NCI-H460 (cell line): ENCODE measurements around the gene CNPY1. TPM values are rescaled to one million over a fixed set of nuclear protein-coding genes. Genes with fewer than 3 reads are reported as not detected.

Experiments
- DNase-seq: peaks from one replicate; pipeline ENCODE4 v3.0.0-alpha.2; 2016; ENCODE audit warnings: low read depth; ENCODE audit errors: extremely low read depth
- total RNA-seq: library from RNA; depleted of rRNA; stranded (reverse); fragments of >200 nt; shearing (Covaris generic); gene quantifications from 2 replicates; pipeline ENCODE4 v1.2.3, GENCODE V29; 2014

The CNPY1 gene
- total RNA-seq, 1 experiment from 2014 or later: not detected

DNA sequence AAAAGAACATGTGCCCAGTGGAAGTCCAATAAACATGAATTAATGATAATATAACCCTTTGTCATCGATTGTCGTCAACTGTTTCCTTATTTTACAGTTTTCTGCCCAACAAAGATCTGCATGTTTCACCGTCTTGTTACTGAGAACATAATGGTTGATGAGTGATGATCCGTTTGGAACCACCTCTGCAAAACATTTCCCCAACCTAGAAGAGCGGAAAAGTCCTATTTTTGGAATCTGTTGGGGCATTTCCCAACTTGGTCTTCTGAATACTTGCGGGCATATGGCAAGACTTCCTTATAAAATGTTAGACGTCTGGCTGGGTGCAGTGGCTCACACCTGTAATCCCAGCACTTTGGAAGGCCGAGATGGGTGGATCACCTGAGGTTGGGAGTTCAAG, 32.1 kb downstream of the CNPY1 start:
- DNase-seq: no peak

- no peak for DNase-seq
These were observed 32.6 kb downstream of the CNPY1 start for GRCh38 chr7:155513543-155514285.

- no peak for DNase-seq
These were observed 34.0 kb downstream of the CNPY1 start for GRCh38 chr7:155512246-155512887.

DNA sequence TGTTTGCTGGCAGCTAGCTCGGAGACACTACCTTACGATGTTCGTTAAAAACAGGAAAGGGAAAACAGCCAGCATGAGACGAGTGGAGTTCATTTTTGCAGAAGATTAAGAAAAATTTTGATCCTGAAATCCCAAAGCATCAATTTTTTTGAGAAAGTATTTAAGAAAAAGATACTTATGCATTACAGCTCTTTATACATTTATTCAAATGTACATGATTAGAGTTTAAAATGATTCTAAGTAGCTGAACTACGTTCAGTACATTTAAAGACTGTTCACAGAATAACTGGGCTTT, 34.7 kb downstream of the CNPY1 start:
- DNase-seq: no peak

DNA sequence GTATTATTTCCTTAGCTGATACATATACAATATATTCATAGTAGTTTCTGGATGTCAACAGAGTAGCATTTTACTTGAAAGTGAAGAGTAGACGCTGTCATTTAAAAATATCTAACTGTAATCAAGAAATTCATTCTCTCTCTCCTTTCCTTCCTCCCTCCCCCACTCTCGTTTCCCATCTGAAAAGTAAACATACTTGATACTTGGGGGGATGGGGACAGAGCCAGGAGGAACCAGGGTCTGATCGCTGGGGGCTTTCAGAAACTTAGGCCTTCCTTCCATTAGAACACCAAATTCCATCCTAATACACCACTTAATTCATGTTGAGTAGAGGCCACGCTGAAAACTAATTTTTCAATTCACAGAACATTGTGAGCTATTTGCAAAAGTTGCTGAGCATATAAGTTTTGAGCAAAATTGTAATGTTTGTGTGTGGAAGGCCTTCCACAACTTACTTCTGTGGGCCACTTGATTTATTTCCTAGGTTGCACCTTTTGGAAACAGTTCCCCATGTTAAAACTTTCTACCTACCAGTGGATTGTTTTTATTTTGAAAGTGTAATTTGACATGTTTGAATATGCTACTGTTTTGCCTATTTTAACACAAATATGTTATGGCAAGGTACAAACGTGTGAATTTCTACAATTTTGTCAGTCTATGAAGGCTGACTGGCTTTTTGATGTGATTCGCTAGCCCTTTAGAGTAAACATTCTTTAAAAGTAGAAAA, 35.2 kb downstream of the CNPY1 start:
- DNase-seq: no peak

GRCh38 chr7:155509725-155510551, 36.4 kb downstream of the CNPY1 start:
- no peak for DNase-seq

DNA sequence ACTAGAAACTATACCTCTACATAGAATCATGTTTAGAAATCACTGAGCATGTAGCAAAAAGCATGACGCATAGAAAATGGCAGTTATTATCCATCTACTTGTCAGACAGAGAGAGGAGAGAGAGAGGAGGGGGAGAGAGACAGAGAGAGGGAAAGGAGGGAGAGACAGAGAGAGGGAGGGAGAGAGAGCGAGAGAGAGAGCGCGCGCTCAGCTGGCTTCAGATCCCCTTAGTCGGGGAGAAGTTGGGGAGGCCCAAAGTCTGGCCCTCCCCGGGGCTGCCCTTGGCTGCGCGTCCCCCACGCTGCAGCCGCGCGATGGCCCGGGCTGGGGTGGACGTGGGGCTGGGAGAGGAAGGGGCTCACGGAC, 37.0 kb downstream of the CNPY1 start:
- DNase-seq: no peak

- no peak for DNase-seq
These were observed 37.7 kb downstream of the CNPY1 start for GRCh38 chr7:155508376-155509358.

- no peak for DNase-seq
These were observed 38.8 kb downstream of the CNPY1 start for GRCh38 chr7:155507576-155507975.

DNA sequence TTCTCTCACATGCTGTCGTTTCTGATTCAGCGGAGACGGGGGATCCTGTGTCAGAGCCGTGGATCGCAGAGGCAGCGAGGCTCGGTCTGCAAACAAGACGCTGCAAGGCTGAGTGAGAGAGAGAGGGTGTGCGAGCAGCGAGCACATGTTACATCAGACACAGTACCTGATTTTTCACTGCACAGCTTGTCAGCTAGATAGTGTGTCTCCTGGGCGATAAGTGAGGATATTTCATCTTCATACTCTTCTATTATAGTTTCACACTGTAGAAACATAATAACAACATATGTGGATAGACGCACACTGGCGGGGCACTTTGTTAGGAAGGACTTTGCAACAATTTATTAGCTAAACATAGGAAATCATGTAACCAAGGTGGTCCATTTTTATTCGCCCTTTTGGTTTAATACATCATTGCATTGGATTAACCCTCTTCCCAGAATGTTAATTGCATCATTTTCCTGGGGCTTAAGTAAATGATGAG, 39.5 kb downstream of the CNPY1 start:
- peak; percentile 8 for DNase-seq

GRCh38 chr7:155505422-155505793, 41.0 kb downstream of the CNPY1 start:
- DNase-seq: no peak

- no peak for DNase-seq
These were observed 49.0 kb downstream of the CNPY1 start for GRCh38 chr7:155497149-155497901.

DNA sequence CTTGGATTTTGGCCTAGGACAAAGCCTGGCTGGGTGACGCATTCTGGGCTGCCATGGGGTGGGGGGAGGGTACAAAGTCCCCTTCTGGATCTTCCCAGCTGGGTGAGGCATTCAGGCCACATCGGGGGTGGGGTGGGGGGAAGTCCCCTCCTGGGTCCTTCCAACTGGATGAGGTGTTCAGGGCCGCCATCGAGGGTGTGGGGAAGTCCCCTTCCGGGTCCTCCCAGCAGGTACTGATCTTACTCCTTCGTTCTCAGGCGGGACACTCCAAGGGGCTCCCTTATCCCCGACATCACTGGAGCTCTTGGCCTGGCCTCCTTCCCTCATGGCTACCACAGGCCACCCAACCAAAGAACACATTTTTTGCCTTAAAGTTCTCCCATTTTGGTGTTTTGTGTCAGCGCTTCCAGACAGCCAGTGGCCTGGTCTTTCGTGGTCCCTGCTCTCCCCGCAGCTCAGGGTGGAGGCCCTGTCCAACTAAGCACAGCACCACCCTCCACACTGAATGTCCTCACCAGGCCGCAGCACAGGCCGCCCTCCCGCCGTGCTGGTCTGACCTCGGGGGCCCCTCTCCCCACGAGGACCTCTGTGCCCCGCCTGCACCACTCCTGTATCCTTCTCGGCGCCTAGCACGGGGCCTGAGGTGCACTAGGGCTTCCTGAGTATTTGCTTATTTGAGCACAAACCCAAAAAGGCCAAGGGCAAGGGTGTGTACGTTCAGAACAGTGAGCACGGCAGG, 49.9 kb downstream of the CNPY1 start:
- DNase-seq: no peak

GRCh38 chr7:155495440-155496248, 50.7 kb downstream of the CNPY1 start:
- DNase-seq: no peak

DNA sequence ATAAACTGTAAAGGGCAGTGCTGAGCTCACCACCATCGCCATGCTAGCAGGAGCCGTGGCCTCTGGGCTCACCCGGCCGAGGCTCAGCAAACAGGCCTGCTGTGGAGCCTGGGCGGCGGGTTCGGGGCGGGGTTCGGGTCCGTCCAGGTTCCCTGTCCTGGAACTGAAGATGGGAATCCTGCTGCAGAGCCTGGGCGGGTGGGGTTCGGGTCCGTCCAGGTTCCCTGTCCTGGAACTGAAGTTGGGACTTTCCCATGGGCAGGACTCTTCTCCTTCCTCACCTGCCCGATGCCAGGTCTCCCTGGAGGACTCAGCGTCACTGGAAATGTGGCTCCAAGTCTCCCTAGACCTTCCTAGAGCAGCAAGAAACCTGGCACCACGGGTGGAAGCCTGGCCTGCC, 51.8 kb downstream of the CNPY1 start:
- no peak for DNase-seq

DNA sequence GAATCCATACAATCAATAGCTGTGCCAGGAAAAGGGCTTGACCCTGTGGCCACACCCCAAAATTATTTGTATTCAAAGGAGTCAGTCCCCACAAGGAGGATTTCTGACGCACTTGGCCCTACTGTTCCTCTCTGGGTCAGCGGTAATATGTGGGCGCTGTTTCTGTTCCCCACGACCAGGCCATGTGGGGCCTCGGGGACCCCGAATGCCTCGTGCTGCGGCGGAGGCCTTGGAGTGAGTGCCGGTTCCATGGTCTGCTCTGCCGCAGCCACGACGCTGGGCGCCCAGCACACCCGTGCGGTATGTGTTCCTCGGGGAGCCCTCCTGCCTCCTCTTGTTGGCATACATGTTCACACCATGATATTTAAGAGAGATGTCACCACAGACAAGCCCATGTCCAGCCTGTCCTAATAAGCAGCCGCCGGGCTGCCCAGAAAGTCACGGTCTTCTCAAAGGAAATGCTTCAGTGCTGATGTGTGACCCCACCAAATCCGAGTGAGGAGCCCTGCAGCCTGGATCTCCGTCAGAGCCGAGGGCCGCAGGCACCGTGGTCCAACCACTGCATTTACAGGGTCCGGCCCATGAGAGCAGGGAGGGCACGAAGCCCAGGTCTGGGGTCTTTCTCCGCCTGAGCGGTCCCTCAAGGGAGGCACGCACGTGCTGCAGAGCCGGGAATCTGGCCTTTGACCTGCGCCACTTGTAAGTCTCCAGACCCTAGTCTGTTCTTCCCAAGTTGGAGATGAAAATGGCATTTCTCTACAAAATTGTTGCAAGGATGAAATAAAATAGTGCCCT, 52.4 kb downstream of the CNPY1 start:
- no peak for DNase-seq

GRCh38 chr7:155491812-155492211, 54.5 kb downstream of the CNPY1 start:
- DNase-seq: no peak
